Activated T-cell treated with anti-CD3 and anti-CD28 coated beads, Interleukin-2, amount 50 U/mL, for 24 hours (primary cell): Measurements from ENCODE around the gene HCN2.
"Not testable (repeated sequence)": the region's sequence is repeated elsewhere in the genome, so short reads cannot be mapped to it uniquely, and the experiment has no call there.

Experiments
- DNase-seq: peaks from one replicate; pipeline ENCODE4 v3.0.0-alpha.2; 2020
- H3K27ac Mint-ChIP-seq: 2 replicates; pipeline ENCODE4 v1.8.0; 2020; ENCODE audit warnings: mild to moderate bottlenecking, mixed read lengths
- H3K27me3 Mint-ChIP-seq: 2 replicates; pipeline ENCODE4 v1.8.0; 2020; ENCODE audit warnings: mixed read lengths
- H3K36me3 Mint-ChIP-seq: 2 replicates; pipeline ENCODE4 v1.8.0; 2020; ENCODE audit warnings: low read depth, mixed read lengths
- H3K4me1 Mint-ChIP-seq: 2 replicates; pipeline ENCODE4 v1.8.0; 2020; ENCODE audit warnings: low read depth, mixed read lengths
- H3K4me3 Mint-ChIP-seq: 2 replicates; pipeline ENCODE4 v1.8.0; 2020; ENCODE audit warnings: mild to moderate bottlenecking, moderate library complexity, mixed read lengths
- H3K9me3 Mint-ChIP-seq: 2 replicates; pipeline ENCODE4 v1.8.0; 2020; ENCODE audit warnings: mixed read lengths

Gene HCN2

GRCh38 chr19:613732-614567 lies 24.3 kb downstream of the HCN2 start:
- peaks cover 35% of the 10 kb centered on the region for H3K4me1 Mint-ChIP-seq
- no peaks in the 10 kb centered on the region for H3K9me3 Mint-ChIP-seq
- H3K27me3 Mint-ChIP-seq = peaks cover 3% of the 10 kb centered on the region
- no peak for DNase-seq
- no peak overlapping the region for H3K4me3 Mint-ChIP-seq
- H3K27ac Mint-ChIP-seq = no peak overlapping the region
- H3K36me3 Mint-ChIP-seq = peaks cover 38% of the 10 kb centered on the region

- no peak for DNase-seq
- H3K27ac Mint-ChIP-seq = no peak overlapping the region
- H3K9me3 Mint-ChIP-seq = no peaks in the 10 kb centered on the region
- H3K36me3 Mint-ChIP-seq = peaks cover 50% of the 10 kb centered on the region
- H3K4me1 Mint-ChIP-seq = peaks cover 27% of the 10 kb centered on the region
- H3K4me3 Mint-ChIP-seq = no peak overlapping the region
- peaks cover 3% of the 10 kb centered on the region for H3K27me3 Mint-ChIP-seq
Observed at GRCh38 chr19:615619-616018, 25.9 kb downstream of the HCN2 start.

GRCh38 chr19:616062-616700 lies 26.5 kb downstream of the HCN2 start:
- Mint-ChIP-seq H3K4me1 (peaks cover 21% of the 10 kb centered on the region), H3K27ac (no peak overlapping the region), H3K36me3 (peaks cover 50% of the 10 kb centered on the region), H3K9me3 (no peaks in the 10 kb centered on the region), H3K4me3 (no peak overlapping the region), H3K27me3 (peaks cover 3% of the 10 kb centered on the region)
- no peak for DNase-seq

GRCh38 chr19:616747-617526 lies 27.3 kb downstream of the HCN2 start:
- Mint-ChIP-seq H3K9me3 (no peaks in the 10 kb centered on the region), H3K27ac (no peak overlapping the region), H3K4me1 (peaks cover 14% of the 10 kb centered on the region), H3K4me3 (no peak overlapping the region), H3K27me3 (peaks cover 3% of the 10 kb centered on the region), H3K36me3 (peaks cover 55% of the 10 kb centered on the region)
- DNase-seq = no peak

DNA sequence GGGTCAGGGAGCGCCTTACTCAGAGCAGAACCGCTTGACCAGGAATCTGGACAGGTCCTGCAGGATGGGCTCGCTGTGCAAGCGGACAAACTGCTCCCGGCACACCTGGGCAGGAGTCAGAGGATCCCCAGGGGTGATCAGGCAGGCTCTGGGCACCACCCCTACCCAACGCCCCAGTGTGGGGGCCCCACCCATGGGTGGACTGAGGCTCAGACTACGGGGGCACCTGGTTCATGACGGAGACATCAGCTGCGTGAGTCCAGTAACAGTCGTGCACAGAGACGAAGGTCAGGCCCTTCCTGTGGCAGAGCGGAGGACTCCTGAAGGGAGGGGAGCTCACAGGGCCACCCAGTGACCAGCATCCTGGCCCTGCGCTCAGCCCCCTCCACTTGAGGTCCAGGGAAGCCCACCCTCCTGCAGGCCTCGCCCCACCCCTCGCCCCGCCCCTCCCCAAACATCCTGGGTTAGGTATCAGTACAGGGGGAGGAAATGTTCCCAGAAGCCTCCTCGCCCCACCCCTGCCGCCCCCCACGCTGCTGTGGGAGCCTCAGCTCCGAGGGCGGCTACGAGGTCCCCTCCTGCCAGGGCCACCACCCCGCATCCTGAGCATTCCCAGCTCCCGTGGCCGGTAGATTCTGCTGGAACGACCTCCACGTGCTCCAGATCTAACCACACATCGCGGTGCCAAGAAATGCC lies 28.0 kb downstream of the HCN2 start:
- H3K27me3 Mint-ChIP-seq = peaks cover 3% of the 10 kb centered on the region
- no peak overlapping the region for H3K4me3 Mint-ChIP-seq
- H3K4me1 Mint-ChIP-seq = peaks cover 9% of the 10 kb centered on the region
- peaks cover 55% of the 10 kb centered on the region for H3K36me3 Mint-ChIP-seq
- H3K27ac Mint-ChIP-seq = no peak overlapping the region
- no peaks in the 10 kb centered on the region for H3K9me3 Mint-ChIP-seq
- no peak for DNase-seq

GRCh38 chr19:618247-618619 lies 28.6 kb downstream of the HCN2 start:
- Mint-ChIP-seq H3K36me3 (peaks cover 53% of the 10 kb centered on the region), H3K27ac (no peak overlapping the region), H3K4me1 (peaks cover 3% of the 10 kb centered on the region), H3K4me3 (no peak overlapping the region), H3K27me3 (peaks cover 3% of the 10 kb centered on the region), H3K9me3 (no peaks in the 10 kb centered on the region)
- DNase-seq = no peak

GRCh38 chr19:618674-619285 lies 29.1 kb downstream of the HCN2 start:
- Mint-ChIP-seq H3K4me1 (peaks cover 3% of the 10 kb centered on the region), H3K9me3 (no peaks in the 10 kb centered on the region), H3K4me3 (no peak overlapping the region), H3K27me3 (peaks cover 3% of the 10 kb centered on the region), H3K36me3 (peaks cover 58% of the 10 kb centered on the region), H3K27ac (no peak overlapping the region)
- no peak for DNase-seq

DNA sequence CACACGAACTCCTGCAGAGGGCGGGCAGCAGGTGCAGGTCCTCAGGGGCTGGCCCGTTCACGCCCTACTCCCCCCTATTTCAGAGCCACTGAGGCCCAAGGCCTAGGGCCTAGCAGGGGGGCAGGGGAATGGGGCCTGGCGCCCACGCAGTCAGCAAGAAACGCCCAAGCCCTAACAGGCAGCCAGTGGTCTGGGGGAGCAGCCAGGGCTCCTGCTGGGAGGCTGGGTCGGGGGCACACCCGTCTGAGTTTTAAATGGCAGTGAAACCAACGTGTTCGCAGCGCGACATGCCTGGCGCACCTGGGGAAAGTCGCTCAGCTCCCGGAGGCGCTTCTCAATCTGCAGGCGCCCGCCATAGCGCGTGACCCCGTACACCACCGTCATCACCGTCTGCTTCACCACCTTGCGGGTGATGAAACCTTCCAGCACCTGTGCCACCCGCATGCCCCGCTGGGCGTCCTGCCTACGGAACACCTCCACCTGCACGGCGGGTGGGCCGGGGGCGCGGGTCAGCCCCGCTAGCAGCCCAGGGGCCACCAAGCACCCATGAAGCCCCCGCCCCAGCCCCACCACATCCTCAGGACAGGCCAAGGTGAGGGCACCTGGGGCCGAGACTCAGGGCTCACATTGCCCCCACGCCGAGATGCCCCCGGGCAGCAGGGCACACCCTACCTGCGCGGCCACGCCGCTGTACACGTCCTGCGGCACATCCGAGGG lies 29.8 kb downstream of the HCN2 start:
- H3K4me1 Mint-ChIP-seq = peaks cover 3% of the 10 kb centered on the region
- peaks cover 61% of the 10 kb centered on the region for H3K36me3 Mint-ChIP-seq
- H3K4me3 Mint-ChIP-seq = no peak overlapping the region
- no peaks in the 10 kb centered on the region for H3K9me3 Mint-ChIP-seq
- no peak for DNase-seq
- H3K27me3 Mint-ChIP-seq = peaks cover 3% of the 10 kb centered on the region
- H3K27ac Mint-ChIP-seq = no peak overlapping the region

DNA sequence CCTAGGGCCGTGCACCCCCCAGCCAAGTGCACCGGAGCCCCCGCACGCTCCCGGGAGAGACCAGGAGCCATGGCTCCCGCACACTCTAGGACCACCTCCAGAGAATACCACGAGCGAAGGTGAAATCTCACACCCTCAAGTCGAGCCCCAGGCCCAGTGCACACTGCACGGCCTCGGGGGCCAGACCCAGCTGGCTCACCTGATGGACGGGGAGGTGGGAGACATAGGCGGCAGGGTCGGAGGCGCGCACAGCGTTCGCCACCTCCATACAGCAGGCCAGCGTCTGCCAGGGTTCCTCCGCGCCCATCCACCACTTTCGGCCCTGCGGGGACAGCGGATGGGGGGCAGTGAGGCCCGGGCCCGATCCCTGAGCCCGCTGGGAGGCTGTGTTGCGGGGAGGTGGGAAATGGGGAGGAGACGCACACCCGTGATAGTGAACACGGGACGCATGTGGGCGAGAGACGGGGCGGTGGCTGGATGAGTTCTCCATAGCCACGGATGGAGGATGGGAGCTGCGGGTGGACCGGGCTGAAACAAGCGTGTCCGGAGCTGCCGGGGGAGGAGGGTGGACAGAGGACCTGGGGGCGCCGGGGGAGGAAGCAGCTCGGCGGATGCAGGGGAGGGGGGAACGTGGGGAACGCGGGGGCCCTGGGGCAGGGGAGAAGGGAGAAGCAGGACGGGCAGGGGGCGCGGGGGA lies 30.6 kb downstream of the HCN2 start:
- Mint-ChIP-seq H3K27me3 (peaks cover 3% of the 10 kb centered on the region), H3K4me1 (peaks cover 3% of the 10 kb centered on the region), H3K36me3 (peaks cover 64% of the 10 kb centered on the region), H3K9me3 (no peaks in the 10 kb centered on the region), H3K4me3 (no peak overlapping the region), H3K27ac (no peak overlapping the region)
- DNase-seq = no peak

DNA sequence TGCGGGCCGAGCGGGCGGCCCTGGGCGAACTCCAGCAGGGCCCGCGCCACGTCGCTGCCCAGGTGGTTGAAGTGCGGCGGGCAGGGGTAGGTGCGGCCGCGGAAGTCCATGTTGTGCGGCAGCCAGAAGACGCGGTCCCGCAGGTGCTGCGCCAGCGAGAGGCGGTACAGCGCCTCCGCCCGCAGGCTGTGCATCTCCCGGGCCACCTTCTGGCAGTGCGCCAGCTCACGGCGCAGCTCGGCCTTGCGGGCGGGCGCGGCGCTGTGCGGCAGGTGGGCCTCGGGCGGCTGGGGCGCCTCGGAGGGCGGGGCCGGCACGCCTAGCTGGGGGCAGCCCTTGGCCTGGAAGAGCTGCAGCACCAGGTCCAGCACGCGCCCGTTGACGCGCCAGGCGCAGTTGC lies 31.5 kb downstream of the HCN2 start:
- peaks cover 66% of the 10 kb centered on the region for H3K36me3 Mint-ChIP-seq
- H3K4me1 Mint-ChIP-seq, H3K27me3 Mint-ChIP-seq, H3K4me3 Mint-ChIP-seq, DNase-seq, H3K9me3 Mint-ChIP-seq, H3K27ac Mint-ChIP-seq: not testable (repeated sequence)

DNA sequence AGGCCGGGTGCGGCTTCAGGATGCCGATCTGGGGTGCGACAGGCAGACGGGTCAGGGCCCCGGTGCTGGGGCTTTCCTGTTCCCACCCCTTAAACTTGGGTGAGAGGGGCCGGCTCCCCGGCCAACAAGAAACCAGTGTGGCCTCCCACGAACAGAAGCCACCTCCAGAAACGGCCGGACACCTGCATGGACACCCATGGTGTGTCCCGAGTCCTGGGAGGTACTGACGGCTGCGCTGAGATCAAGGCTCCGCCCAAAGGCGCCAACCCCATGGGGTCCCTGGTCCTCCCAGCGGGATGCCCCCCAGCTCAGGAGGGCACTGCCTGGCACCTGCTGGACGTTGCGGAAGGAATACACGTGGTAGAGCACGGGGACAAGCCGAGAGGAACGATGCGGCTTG lies 32.1 kb downstream of the HCN2 start:
- Mint-ChIP-seq H3K36me3 (peaks cover 71% of the 10 kb centered on the region), H3K27ac (no peak overlapping the region), H3K4me3 (no peak overlapping the region), H3K4me1 (peaks cover under 1% of the 10 kb centered on the region), H3K9me3 (no peaks in the 10 kb centered on the region), H3K27me3 (no peaks in the 10 kb centered on the region)
- DNase-seq = no peak

- Mint-ChIP-seq H3K9me3 (no peaks in the 10 kb centered on the region), H3K36me3 (peaks cover 71% of the 10 kb centered on the region), H3K4me3 (no peak overlapping the region), H3K27ac (no peak overlapping the region), H3K4me1 (peaks cover 2% of the 10 kb centered on the region), H3K27me3 (no peaks in the 10 kb centered on the region)
- DNase-seq = no peak
Observed at GRCh38 chr19:622666-623065, 33.0 kb downstream of the HCN2 start.

- DNase-seq = no peak
- peaks cover 70% of the 10 kb centered on the region for H3K36me3 Mint-ChIP-seq
- H3K27me3 Mint-ChIP-seq = no peaks in the 10 kb centered on the region
- peaks cover 2% of the 10 kb centered on the region for H3K4me1 Mint-ChIP-seq
- no peak overlapping the region for H3K4me3 Mint-ChIP-seq
- no peak overlapping the region for H3K27ac Mint-ChIP-seq
- no peaks in the 10 kb centered on the region for H3K9me3 Mint-ChIP-seq
Observed at GRCh38 chr19:623175-623916, 33.7 kb downstream of the HCN2 start.
